Measurements from ENCODE around the gene SLC7A4.

SLC7A4 gene

GRCh38 chr22:20982563-20982882, 49.8 kb downstream of the SLC7A4 start:
- DNase-seq: no peak

DNA sequence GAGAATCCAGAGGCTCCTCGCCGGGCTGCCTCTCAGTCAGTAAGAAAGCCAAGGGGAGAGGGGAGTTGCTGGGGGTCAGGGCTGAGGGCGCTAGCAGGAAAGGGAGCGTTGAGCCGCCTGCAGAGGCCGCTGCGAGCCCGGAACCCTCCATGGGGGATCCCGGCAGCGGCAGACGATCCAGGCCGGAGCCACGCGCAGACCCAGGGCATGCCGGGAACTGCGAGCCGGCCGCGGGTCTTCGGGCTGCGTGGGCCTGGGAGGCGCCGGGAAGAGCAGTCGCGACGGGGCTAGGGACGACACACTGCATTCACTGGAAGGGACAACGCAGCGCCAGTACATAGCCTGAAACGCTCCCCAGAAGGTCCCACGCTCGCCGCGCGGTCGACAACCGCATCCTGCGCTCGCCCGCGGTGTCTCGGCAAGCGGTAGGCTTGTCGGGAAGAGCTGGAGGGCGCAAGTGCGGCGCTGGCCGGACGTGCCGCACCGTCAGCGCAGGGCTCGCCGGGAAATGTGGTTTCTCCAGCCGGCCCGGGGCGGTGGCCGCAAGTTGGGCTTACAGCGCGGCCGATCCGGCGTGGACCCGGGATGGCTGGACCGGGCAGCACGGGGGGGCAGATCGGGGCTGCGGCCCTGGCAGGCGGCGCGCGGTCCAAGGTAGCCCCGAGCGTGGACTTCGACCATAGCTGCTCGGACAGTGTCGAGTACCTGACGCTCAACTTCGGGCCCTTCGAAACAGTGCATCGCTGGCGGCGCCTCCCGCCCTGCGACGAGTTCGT, 50.4 kb downstream of the SLC7A4 start, which contains the start of gene LZTR1:
TSS of gene LZTR1 (plus strand) at position 511 of the 776 bp plus-strand sequence. CDS start at position 586, 75 bp downstream.
- peak; percentile 73 for DNase-seq

- no peak for DNase-seq
Measured at GRCh38 chr22:20980938-20981722, 51.2 kb downstream of the SLC7A4 start.

- no peak for DNase-seq
Measured at GRCh38 chr22:20980523-20980922, 51.8 kb downstream of the SLC7A4 start.

- DNase-seq: no peak
Measured at GRCh38 chr22:20979940-20980453, 52.4 kb downstream of the SLC7A4 start.

DNA sequence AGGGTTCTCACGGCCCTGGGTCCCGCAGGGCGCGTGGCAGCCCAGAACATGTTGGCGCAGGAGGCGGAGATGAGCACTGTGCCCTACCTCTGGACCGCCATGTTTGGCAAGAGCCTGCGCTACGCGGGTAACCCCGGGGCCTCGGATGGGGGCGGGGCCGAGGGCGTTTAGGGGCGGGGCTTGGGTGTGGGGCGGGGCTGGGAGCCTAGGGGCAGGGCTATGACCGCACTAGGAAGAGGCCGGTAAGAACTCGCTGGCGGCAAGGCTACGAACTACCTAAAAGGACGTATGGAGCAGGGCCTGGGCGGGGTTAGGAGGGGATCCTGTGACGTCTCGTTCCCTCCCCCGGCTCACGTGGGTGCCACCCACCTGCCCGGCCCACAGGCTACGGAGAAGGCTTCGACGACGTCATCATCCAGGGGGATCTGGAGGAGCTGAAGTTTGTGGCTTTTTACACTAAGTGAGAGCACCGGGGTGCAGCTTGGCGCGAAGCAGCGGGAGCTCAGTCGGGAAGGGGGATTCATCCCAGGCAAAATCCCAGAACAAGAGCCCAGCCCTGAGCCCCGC, 53.0 kb downstream of the SLC7A4 start:
- peak; percentile 74 for DNase-seq

Measured in activated naive CD4-positive, alpha-beta T cell treated with anti-CD3 and anti-CD28 coated beads, Interleukin-2, amount 50 U/mL, for 16 hours (primary cell).